NCI-H146 treated with DMSO at 0.1 percent for 48 hours (cell line): ENCODE results near the gene MACF1.

Source experiments
- DNase-seq: peaks from one replicate; lab custom pipeline; 2025; ENCODE audit not compliant: unreplicated experiment; lab: John Stamatoyannopoulos, UW

MACF1 gene

GRCh38 chr1:39411526-39412478 is 207.3 kb downstream of the MACF1 start:
- no peak for DNase-seq

GRCh38 chr1:39412892-39413291 is 208.4 kb downstream of the MACF1 start:
- DNase-seq: no peak

GRCh38 chr1:39413902-39414528 is 209.5 kb downstream of the MACF1 start:
- no peak for DNase-seq

- DNase-seq: no peak
Measured at GRCh38 chr1:39415553-39415952, 211.1 kb downstream of the MACF1 start.

- no peak for DNase-seq
Measured at GRCh38 chr1:39416609-39417008, 212.1 kb downstream of the MACF1 start.

GRCh38 chr1:39418236-39418635 is 213.7 kb downstream of the MACF1 start:
- no peak for DNase-seq

- no peak for DNase-seq
Measured at GRCh38 chr1:39420493-39420892, 216.0 kb downstream of the MACF1 start.

GRCh38 chr1:39422614-39423013 is 218.1 kb downstream of the MACF1 start:
- no peak for DNase-seq

GRCh38 chr1:39425151-39425550 is 220.7 kb downstream of the MACF1 start:
- DNase-seq: no peak

GRCh38 chr1:39425634-39426033 is 221.1 kb downstream of the MACF1 start:
- DNase-seq: no peak

- DNase-seq: no peak
Measured at GRCh38 chr1:39426346-39426745, 221.9 kb downstream of the MACF1 start.

- DNase-seq: no peak
Measured at GRCh38 chr1:39427374-39427773, 222.9 kb downstream of the MACF1 start.

GRCh38 chr1:39427912-39428311 is 223.4 kb downstream of the MACF1 start:
- no peak for DNase-seq

- no peak for DNase-seq
Measured at GRCh38 chr1:39431927-39432326, 227.4 kb downstream of the MACF1 start.

- DNase-seq: no peak
Measured at GRCh38 chr1:39434797-39435395, 230.4 kb downstream of the MACF1 start.

GRCh38 chr1:39435597-39435996 is 231.1 kb downstream of the MACF1 start:
- no peak for DNase-seq

- DNase-seq: no peak
Measured at GRCh38 chr1:39436842-39437241, 232.3 kb downstream of the MACF1 start.

- no peak for DNase-seq
Measured at GRCh38 chr1:39438042-39438441, 233.5 kb downstream of the MACF1 start.

GRCh38 chr1:39440856-39441255 is 236.4 kb downstream of the MACF1 start:
- no peak for DNase-seq

GRCh38 chr1:39441797-39442196 is 237.3 kb downstream of the MACF1 start:
- DNase-seq: no peak

- no peak for DNase-seq
Measured at GRCh38 chr1:39445573-39445972, 241.1 kb downstream of the MACF1 start.

GRCh38 chr1:39446986-39447567 is 242.6 kb downstream of the MACF1 start:
- DNase-seq: no peak
